K562 (cell line): ENCODE measurements around the gene CD1E. TPM values are rescaled to one million over a fixed set of nuclear protein-coding genes. Genes with fewer than 3 reads are reported as not detected.

Source experiments
- ATAC-seq: fragments of 200-7000 bp; cut with Tn5 transposase; 3 replicates; pipeline ENCODE4 v1.9.1; 2020; ENCODE audit warnings: moderate library complexity
- BruUV-seq: library from RNA; stranded (reverse); fragments of 400-500 nt; replicated peaks from 2 replicates; lab custom pipeline; 2021; lab: Mats Ljungman, UMichigan
- CTCF ChIA-PET: fragments of 300-600 bp; formaldehyde crosslinking; extraction: SDS; loops from one replicate; lab custom pipeline; 2021; ENCODE audit warnings: low intra/inter-chr PET ratio; lab: Yijun Ruan, JAX
- POLR2A ChIA-PET: fragments of 300-600, 350-650 bp; sonication (Branson Sonifier 250); formaldehyde crosslinking; extraction: SDS; loops from one replicate; lab custom pipeline; 2021; ENCODE audit warnings: antibody characterized with exemption, inconsistent platforms; lab: Yijun Ruan, JAX
- DNase-seq, 4 experiments: peaks; one replicate each; pipeline versions ENCODE4 v3.0.0 to v3.0.0-alpha.2; 2011 to 2018; ENCODE audit warnings: low spot score in 3 of 4, mixed read lengths in 3 of 4; ENCODE audit errors: extremely low read depth in 1 of 4
- FAIRE-seq: peaks from 2 replicates; lab custom pipeline; 2011; peaks lifted over from hg19 to GRCh38; lab: Jason Lieb, UNC
- H2AFZ ChIP-seq: 2 replicates; pipeline ENCODE4 v1.6.0; 2011; ENCODE audit warnings: low read depth, low read length, control low read depth, inconsistent platforms
- H3K27ac ChIP-seq: fragments of 200-600 bp; 3 replicates; pipeline ENCODE4 v1.8.0; 2011; ENCODE audit warnings: low read depth, mild to moderate bottlenecking, control low read depth, inconsistent platforms, low read length, moderate library complexity, mixed read lengths; ENCODE audit errors: extremely low read depth
- H3K27me3 ChIP-seq, 2 experiments: fragments of 300-600 bp in 1 of 2; 2 replicates in 1 of 2; 3 replicates in 1 of 2; pipeline versions ENCODE4 v1.6.0 to v1.8.0; 2011; ENCODE audit warnings: inconsistent platforms in 2 of 2, low read length in 2 of 2, mild to moderate bottlenecking in 1 of 2, mixed read lengths in 1 of 2, moderate library complexity in 1 of 2; ENCODE audit not compliant: control insufficient read depth in 2 of 2, insufficient read depth in 2 of 2
- H3K36me3 ChIP-seq: fragments of 300-600 bp; 3 replicates; pipeline ENCODE4 v1.8.0; 2011; ENCODE audit warnings: mild to moderate bottlenecking, low read length, inconsistent platforms; ENCODE audit not compliant: control insufficient read depth, insufficient read depth
- H3K4me1 ChIP-seq, 2 experiments: fragments of 200-600 bp in 1 of 2; replicated peaks in 1 of 2; 2 replicates in 1 of 2; 3 replicates in 1 of 2; pipeline versions ENCODE4 v1.5.1 to v1.8.0; 2011; ENCODE audit warnings: inconsistent platforms in 2 of 2, low read length in 2 of 2, mild to moderate bottlenecking in 1 of 2, mixed read lengths in 1 of 2, moderate library complexity in 1 of 2; ENCODE audit not compliant: control insufficient read depth in 2 of 2, insufficient read depth in 2 of 2
- H3K4me2 ChIP-seq: 2 replicates; pipeline ENCODE4 v1.6.1; 2011; ENCODE audit warnings: low read length, control low read depth, inconsistent platforms, mixed read lengths; ENCODE audit not compliant: insufficient read depth
- H3K4me3 ChIP-seq: fragments of 200-600 bp; sonication (generic), shearing (Covaris generic); 2 replicates; pipeline ENCODE4 v1.5.1; 2016; ENCODE audit warnings: control low read depth, inconsistent platforms
- H3K79me2 ChIP-seq: fragments of 200-600 bp; 3 replicates; pipeline ENCODE4 v1.8.0; 2011; ENCODE audit warnings: low read length, inconsistent platforms; ENCODE audit not compliant: control insufficient read depth, insufficient read depth
- H3K9ac ChIP-seq, 2 experiments: 2 replicates each; pipeline versions ENCODE4 v1.6.0 to v1.6.1; 2011; ENCODE audit warnings: low read depth in 2 of 2, low read length in 2 of 2, control low read depth in 1 of 2, inconsistent platforms in 1 of 2, mild to moderate bottlenecking in 1 of 2, mixed read lengths in 1 of 2; ENCODE audit not compliant: insufficient read depth in 1 of 2
- H3K9me1 ChIP-seq: one replicate; pipeline ENCODE4 v1.6.0; 2011; ENCODE audit warnings: inconsistent platforms, mild to moderate bottlenecking, low read length, moderate library complexity; ENCODE audit not compliant: control insufficient read depth, insufficient read depth
- H3K9me3 ChIP-seq: replicated peaks from 2 replicates; pipeline ENCODE4 v1.5.1; 2011; ENCODE audit warnings: low read depth, low read length, inconsistent platforms; ENCODE audit not compliant: control insufficient read depth, insufficient read depth
- H4K20me1 ChIP-seq: replicated peaks from 2 replicates; pipeline ENCODE4 v1.6.1; 2011; ENCODE audit warnings: low read length, inconsistent platforms, mixed read lengths; ENCODE audit not compliant: control insufficient read depth, insufficient read depth
- ARHGAP35 ChIP-seq: fragments of 450-650 bp; IDR thresholded peaks from 2 replicates; pipeline ENCODE4 v1.6.1; 2018; ENCODE audit not compliant: partially characterized antibody
- EGR1 ChIP-seq: fragments of 450-650 bp; conservative IDR thresholded peaks from 2 replicates; pipeline ENCODE4 v1.6.1; 2017; ENCODE audit warnings: mild to moderate bottlenecking
- FOXO4 ChIP-seq: fragments of 450-650 bp; formaldehyde crosslinking; IDR thresholded peaks from 2 replicates; pipeline ENCODE4 v1.4.0; 2020; ENCODE audit warnings: mild to moderate bottlenecking, moderate library complexity
- MYNN ChIP-seq, 2 experiments: sonication (generic); formaldehyde crosslinking in 1 of 2; IDR thresholded peaks; 2 replicates each; pipeline versions ENCODE4 v1.5.0 to v1.6.1; 2016 to 2020; ENCODE audit warnings: antibody characterized with exemption in 1 of 2, missing genetic modification reagents in 1 of 2
- NKRF ChIP-seq: fragments of 450-650 bp; IDR thresholded peaks from 2 replicates; pipeline ENCODE4 v1.6.1; 2016; ENCODE audit warnings: borderline replicate concordance
- POLR2B ChIP-seq: fragments of 450-650 bp; IDR thresholded peaks from 2 replicates; pipeline ENCODE4 v1.6.1; 2018; ENCODE audit warnings: low read depth; ENCODE audit not compliant: partially characterized antibody
- SMARCA5 ChIP-seq: fragments of 450-650 bp; IDR thresholded peaks from 2 replicates; pipeline ENCODE4 v1.6.1; 2016
- VEZF1 ChIP-seq: fragments of 200-800 bp; sonication (Bioruptor generic); IDR thresholded peaks from 2 replicates; pipeline ENCODE4 v1.6.1; 2017; ENCODE audit warnings: missing genetic modification characterization, missing compliant biosample characterization
- ZC3H4 ChIP-seq: sonication (generic); formaldehyde crosslinking; IDR thresholded peaks from 2 replicates; pipeline ENCODE4 v1.9.0; 2021; ENCODE audit warnings: missing genetic modification reagents, borderline replicate concordance
- ZEB2 ChIP-seq: fragments of 450-650 bp; IDR thresholded peaks from 2 replicates; pipeline ENCODE4 v1.6.1; 2016
- ZFP91 ChIP-seq: sonication (generic); formaldehyde crosslinking; IDR thresholded peaks from 2 replicates; pipeline ENCODE4 v1.8.0; 2022; ENCODE audit warnings: mild to moderate bottlenecking, missing genetic modification reagents
- ZNF217 ChIP-seq: sonication (generic); formaldehyde crosslinking; IDR thresholded peaks from 2 replicates; pipeline ENCODE4 v1.8.0; 2022; ENCODE audit warnings: mild to moderate bottlenecking, missing genetic modification reagents
- ZNF282 ChIP-seq: sonication (generic); formaldehyde crosslinking; IDR thresholded peaks from 2 replicates; pipeline ENCODE4 v1.8.1; 2023; ENCODE audit warnings: missing genetic modification reagents
- ZNF431 ChIP-seq: sonication (generic); formaldehyde crosslinking; IDR thresholded peaks from 2 replicates; pipeline ENCODE4 v1.8.0; 2022; ENCODE audit warnings: mild to moderate bottlenecking, missing genetic modification reagents
- ZNF449 ChIP-seq: fragments of 250-450 bp; sonication (Bioruptor Pico); IDR thresholded peaks from 2 replicates; pipeline ENCODE4 v1.8.0; 2022; ENCODE audit warnings: moderate library complexity, mild to moderate bottlenecking, inconsistent platforms
- WGBS: fragments of 100-300 bp; shearing (Covaris generic); methylation state at CpG from one replicate; pipeline ENCODE4 v1.1.6; 2016; ENCODE audit warnings: low coverage, mixed read lengths; ENCODE audit not compliant: insufficient coverage; ENCODE audit errors: missing lambda C conversion rate; 5-methylcytosine and 5-hydroxymethylcytosine counted together
- in situ Hi-C: fragments of 300-500 bp; cut with MboI; formaldehyde crosslinking; loops from 4 replicates; pipeline ENCODE4 v1.15.0; 2018; ENCODE audit warnings: inconsistent platforms, mixed read lengths
- intact Hi-C: fragments of 100-400 bp; cut with micrococcal nuclease; formaldehyde crosslinking; loops from 2 replicates; pipeline ENCODE4 v1.14.2; 2022
- polyA plus RNA-seq, 8 experiments: library from polyadenylated mRNA; depleted of rRNA in 4 of 8; stranded (reverse) in 5 of 8; unstranded in 3 of 8; fragments of >200 nt; fragmentation: Nextera tagmentation in 2 of 8; fragmentation: Illumina TruSeq in 1 of 8; extraction: Ambion mirVana in 2 of 8; extraction: Trizol in 1 of 8; gene quantifications; 2 replicates each; pipeline versions ENCODE4 v1.2.1 to v1.2.3, GENCODE V29; 2011 to 2014; ENCODE audit warnings: inconsistent platforms in 1 of 8, missing spikeins in 1 of 8
- total RNA-seq, 7 experiments: library from RNA; depleted of rRNA in 6 of 7; stranded (reverse); fragments of >200 nt in 6 of 7; fragmentation: Illumina TruSeq in 2 of 7; extraction: Trizol in 2 of 7; gene quantifications; 2 replicates each; pipeline versions ENCODE4 v1.2.1 to v1.2.3, GENCODE V29; 2011 to 2021; ENCODE audit warnings: low replicate concordance in 1 of 7

Gene CD1E
- total and polyA plus RNA-seq, 9 of the 15 experiments (the other 6 are each of a cell fraction or from before 2014, with no cell fraction given) = not detected

GRCh38 chr1:158374860-158375259, 21.2 kb downstream of the CD1E start (continued):
- TF ChIP-seq ZNF449 (CRISPR knock-in tag) = no peak
- TF ChIP-seq ZNF431 (CRISPR knock-in tag) = no peak
- TF ChIP-seq ZEB2 = no peak
- TF ChIP-seq POLR2B = no peak
- TF ChIP-seq ZNF282 = no peak

GRCh38 chr1:158390331-158390730, 36.6 kb downstream of the CD1E start:
- H4K20me1 ChIP-seq = no peaks in the 10 kb centered on the region
- H3K9ac ChIP-seq = no peak overlapping the region
- no peaks in the 10 kb centered on the region for H3K9me3 ChIP-seq
- H3K4me3 ChIP-seq = no peak overlapping the region
- FAIRE-seq = no peak
- ATAC-seq = no peak
- DNase-seq = no peak
- H2AFZ ChIP-seq = no peak overlapping the region
- no peaks in the 10 kb centered on the region for H3K79me2 ChIP-seq
- 0% methylated on average over 1 of the region's 1 CpG for WGBS
- H3K27me3 ChIP-seq = no peaks in the 10 kb centered on the region
- no peaks in the 10 kb centered on the region for H3K4me1 ChIP-seq
- POLR2A ChIA-PET = no interaction called here
- no peaks in the 10 kb centered on the region for H3K9me1 ChIP-seq
- no peaks in the 10 kb centered on the region for H3K36me3 ChIP-seq
- CTCF ChIA-PET = no interaction called here
- no peak overlapping the region for H3K27ac ChIP-seq
- no peak overlapping the region for H3K4me2 ChIP-seq
- intact Hi-C loops = no loop called here
- no TSS peak for BruUV-seq
- in situ Hi-C loops = no loop called here
- TF ChIP-seq ZC3H4 (no peak), NKRF (no peak), SMARCA5 (no peak), FOXO4 (CRISPR knock-in tag) (no peak), ZNF217 (no peak), MYNN (IDR thresholded peaks at IDR 0.05) (no peak), MYNN (CRISPR knock-in tag; IDR thresholded peaks at IDR 0.05) (no peak), VEZF1 (no peak), ZFP91 (CRISPR knock-in tag) (no peak), EGR1 (no peak), ARHGAP35 (no peak)
